ENCODE measurements around the gene TRIL. TPM values are rescaled to one million over a fixed set of nuclear protein-coding genes. Genes with fewer than 3 reads are reported as not detected.

The TRIL gene
- total RNA-seq, 1 donor from 2014 or later: 1.4 TPM

DNA sequence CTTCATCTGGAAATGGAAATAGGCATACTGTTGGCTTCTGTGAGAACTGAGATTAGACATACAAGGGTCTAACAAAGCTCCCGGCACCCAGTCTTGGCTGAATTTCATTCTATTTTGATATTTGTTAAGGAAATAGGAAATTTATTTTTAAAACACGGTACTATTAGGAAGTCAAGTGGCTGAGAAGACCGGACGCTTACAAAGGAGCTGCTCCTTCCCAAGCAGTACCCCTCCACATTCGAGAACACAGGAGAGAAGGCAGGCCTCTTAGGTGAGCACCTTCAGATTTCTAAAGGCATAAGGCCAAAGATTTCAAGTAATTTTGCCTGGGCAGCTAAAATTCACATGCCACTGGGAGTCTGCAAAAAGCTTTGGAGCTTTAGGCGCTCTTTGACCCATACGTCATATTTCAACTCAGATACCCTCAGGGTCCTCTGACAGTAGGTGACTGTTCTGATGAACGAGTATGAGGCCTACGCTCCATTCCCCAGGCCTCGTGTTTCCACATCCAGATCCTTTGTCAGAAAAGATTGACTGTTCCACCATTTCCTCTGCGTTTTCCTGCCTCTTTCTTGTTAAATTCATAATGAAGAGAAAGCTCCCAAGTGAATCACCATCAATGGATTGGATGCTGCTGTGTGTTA is 17.3 kb downstream of the TRIL start:
- no peak for DNase-seq (ENCODE audit: low spot score)

DNA sequence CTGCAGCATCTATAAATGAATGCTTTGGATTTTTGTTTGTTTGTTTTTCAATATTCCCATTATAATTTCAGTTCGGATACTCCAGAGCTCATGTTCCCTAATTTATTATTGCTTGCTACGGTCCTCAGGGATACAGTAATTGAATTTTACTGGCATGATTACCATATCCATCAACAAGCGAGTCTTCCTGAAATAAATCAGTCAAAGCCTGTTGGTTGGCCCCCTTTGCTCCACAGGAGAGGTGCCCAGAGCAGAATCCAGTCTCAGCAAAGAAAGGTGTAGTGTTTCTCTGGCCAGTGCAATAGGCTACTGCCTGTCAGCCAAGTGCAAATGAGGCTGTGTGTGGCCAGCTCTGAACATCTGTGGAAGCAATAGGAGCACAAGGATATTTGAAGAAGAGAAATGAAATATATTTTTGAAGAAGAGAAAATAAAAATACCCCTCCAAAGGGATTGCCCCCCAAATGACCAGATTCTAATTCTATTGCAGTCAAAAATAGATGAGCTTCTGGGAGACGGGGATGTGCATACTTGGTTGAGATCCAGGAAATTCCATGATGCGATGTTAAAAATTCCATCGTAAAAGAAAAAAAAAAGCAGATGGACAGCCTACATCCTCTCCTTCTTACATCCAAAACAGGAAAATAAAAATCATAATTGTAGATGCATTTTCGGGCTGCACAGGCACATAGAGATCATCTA is 18.1 kb downstream of the TRIL start:
- DNase-seq (ENCODE audit: low spot score): no peak

DNA sequence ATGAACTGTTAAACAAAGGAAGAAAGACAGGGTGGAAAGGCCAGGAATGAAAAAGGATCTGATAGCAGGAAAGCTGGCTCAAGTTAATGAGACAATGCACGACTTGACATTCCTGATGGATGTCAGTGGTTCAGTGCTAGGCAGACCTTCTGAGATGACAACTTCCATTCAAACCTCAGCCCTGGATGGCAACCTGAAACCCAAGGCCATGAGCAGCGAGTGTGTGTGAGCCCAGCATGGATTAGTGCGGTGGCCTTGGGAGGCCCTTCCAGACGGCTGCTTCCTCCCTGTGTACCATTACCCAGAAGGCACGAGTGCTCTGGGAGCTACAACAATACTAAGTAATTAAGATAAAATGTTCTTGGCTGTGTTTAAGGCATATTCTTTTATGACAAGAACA is 18.8 kb downstream of the TRIL start:
- no peak for DNase-seq (ENCODE audit: low spot score)

DNA sequence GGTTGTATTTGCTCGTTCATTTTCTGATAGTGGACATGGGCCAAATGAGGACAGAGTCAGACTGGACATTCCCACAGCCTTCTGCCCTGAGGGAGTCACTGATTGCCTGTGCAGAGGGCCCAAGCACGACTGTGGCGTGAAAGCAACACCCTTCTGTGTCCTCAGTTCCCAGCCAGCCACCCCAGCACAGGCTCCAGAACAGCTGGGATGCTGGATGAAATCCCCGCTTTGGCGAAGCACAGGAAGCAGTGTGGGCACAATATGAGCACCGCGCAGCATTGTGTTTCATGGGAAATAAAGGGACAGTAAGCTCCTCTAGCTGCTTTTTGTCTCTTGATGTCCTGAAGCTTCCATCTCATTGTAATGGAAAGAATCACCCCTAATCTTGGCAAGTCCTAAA is 20.5 kb downstream of the TRIL start:
- no peak for DNase-seq (ENCODE audit: low spot score)

DNA sequence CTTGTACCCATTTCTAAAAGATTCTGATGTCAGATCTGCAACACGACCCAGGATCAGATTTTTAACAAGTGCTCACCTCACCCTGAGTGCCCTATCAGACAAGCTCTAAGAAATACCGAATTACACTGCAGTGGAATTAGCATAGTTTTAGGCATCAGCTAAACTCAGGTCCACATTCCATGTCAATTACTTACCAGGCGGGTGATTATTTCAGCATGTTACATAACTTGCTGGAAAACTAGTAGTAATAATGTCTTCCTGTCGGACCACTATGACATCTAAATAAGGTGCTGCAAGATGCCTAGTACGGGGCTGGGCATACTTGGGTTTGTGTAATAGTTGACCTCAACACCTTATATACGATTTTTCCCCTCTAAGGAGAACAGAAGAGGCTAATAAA is 21.0 kb downstream of the TRIL start:
- no peak for DNase-seq (ENCODE audit: low spot score)

DNA sequence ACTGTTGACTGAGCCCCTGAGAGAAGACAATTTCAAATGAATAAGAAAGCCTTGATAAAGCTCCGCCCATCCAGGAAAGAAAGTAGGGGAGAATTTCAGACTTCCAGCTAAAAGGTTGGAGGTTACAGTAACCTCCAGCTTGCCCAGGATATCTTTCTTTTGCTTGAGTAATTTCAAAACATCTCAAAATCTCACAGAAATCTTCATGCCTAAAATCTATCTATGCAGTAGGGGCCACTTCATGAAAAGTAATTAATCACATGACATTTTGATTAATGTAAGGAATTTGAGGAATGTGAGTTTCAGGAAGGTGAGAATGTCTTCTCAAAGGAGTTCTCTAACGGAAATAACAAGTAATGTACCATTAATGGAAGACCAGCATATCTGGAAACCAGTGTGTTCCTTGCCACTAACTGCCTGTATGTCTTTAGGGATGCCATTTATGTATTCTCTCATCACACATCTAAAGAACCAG is 24.2 kb downstream of the TRIL start:
- no peak for DNase-seq (ENCODE audit: low spot score)

DNA sequence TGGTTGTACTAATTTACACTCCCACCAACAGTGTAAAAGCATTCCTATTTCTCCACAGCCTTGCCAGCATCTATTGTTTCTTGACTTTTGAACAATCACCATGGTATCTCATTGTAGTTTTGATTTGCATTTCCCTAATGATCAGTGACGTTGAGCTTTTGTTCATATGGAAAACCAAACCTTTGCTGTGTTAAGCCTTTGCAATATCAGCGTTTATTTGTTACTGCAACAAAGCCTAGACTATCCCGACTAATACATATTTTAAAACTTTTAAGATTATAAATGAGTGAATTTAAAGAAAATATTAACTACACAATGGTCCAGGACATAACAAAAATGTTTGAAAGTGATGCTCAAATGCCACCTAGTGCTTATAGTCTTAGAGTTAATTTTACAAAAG is 26.6 kb downstream of the TRIL start:
- DNase-seq (ENCODE audit: low spot score): no peak

DNA sequence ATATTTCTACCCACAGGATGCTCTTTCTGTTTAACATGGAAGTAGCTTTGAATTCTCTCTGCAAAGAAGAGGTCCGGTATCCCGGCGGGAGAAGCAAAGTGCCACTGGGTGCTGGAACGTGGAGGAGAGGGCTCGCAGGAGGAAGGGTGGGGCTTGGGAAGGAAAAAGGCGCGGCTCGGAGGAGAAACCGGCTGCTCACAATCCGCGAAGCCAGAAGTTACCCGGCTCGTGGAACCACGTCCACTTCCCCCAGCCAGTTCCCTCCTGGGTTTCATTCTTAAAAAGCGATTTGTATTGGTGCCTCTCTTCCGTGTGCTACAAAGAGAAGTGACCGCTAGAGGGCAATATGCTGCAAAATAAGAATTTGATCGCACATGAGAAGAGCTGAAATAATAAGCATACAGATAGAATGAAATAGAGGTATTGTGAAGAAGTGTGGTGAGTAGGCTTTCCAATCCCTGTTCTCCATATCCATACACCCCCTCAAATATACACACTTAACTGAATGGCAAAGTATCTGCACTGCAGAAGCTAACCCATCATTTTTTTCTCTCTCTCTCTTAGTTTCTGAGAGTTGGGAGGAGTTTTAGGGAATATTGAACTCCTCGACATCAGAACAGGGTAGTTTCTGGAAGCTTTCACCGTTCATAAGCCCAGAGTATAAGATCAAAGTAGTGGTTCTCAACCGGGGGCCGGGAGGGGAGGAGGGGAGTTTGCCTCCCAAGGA is 31.1 kb downstream of the TRIL start:
- DNase-seq (ENCODE audit: low spot score): peak; percentile 83

DNA sequence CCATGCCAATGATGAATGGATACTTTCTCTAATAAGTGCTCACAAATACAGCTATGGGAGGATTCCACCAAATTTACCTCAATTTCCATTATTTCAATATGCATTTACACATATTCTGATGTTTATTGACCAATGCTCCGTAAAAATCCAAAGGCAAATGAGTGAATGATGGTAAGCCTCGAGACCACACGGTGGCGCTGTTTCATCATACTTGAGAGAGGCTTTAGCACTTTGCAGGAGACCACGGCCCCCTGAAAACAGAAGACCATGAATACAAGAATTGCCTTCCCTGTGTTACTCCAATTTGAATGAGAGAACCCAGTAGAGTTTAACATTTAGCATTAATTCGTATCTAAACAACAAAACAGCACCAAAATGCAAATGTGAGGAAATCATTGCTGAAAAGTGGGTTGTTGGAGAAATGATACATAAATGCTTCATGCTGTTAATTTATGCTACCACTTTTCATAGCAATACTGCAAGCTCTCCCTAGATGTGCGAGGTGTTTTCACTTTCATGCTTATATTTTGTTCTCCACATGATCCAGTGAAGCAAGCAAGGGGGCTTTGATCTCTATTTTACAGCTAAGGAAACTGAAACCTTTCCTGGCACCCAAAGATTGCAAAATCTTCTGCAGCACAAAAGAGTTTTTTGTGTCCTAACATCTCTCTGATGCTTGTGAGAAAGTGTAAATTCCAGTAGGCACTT is 35.4 kb downstream of the TRIL start:
- peak; percentile 66 for DNase-seq (ENCODE audit: low spot score)

DNA sequence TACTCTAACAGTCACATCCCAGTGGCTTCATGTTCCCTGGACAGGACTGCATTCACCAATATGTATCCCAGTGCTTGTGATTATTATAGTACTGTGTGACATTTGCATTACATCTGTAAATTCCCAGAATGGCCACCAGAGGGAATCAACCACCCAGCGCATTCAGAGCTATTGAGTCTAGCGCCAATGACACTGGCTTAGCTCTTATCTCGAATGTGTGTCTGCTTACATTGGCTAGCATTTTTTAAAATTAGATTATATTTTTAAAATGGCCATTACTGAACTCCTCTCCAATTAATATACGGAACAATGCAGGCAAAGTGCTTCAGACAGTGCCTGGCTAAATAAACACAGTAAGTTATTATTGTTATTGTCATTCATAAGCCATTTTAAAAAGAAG is 36.3 kb downstream of the TRIL start:
- DNase-seq (ENCODE audit: low spot score): peak; percentile 66

DNA sequence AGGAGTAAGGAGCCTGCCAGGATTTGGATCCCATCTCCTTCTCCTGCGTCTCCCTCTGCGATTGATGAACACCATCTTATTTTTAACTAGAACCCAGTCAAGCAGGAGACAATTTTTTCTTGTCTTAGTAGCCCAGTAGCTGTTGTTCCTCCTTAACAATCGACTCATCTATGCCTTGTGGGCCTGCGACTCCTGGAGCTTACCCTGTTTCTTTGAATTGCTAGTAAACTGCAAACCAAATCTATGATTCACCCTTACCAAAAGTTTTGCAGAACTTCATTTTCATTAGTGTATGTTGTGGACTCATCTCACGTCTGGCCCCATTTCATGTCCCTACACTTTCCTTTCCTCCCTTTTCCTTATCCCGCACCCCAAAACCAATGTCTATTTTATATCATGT is 37.7 kb downstream of the TRIL start:
- DNase-seq (ENCODE audit: low spot score): no peak

DNA sequence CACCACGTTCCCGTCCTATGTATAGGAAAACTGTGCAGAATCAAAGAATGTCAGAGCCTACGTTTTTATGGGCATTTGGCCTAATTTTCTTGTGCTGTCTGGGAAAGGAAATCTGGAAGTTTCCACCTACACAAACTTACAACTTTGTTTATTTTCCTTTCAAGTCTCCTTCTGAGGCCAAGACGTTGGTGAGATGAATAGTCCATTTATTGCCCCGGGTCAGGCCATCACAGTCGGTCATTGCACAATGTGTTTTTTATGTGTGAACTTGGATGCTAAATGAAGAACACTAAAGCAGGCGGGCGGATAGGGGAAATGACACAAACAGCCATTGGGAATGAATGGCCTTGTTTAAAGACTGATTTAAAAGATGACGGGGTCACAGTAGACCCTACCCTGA is 38.6 kb downstream of the TRIL start:
- DNase-seq (ENCODE audit: low spot score): no peak

DNA sequence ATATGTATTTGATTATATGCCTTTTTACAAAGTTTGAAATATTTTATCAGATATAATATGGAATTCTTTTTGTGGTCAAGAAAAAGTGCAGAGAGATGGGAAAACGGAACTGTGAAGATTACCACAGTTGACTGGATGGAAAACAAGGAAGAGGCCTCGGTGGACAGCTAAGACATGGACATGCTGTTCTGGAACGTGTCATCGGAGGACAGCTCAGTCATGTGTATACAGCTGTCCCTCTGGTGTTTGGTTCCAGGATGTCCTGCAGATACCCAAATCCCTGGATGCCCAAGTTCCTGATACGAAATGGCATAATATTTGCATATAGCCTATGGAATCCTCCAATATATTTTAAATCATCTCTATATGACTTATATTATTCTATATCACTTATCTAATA is 49.4 kb downstream of the TRIL start:
- no peak for DNase-seq (ENCODE audit: low spot score)

DNA sequence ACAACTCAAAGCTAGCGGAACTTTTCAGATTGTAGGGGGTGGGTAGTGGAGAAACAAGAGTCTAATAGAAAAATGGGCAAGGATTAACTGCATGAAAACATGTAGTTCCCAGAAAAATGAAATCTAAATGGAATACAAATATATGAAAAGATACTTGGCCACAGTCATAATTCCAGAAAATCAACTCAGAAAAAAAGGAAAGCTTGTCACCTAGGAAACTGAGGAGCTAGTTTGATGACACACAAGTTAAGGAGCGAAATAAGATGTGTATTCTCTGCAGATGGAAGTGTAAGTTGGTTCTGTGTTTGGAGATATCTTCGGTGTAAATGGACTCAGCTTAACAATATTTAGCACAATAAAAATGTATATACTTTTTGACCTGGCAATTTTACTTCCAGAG is 52.7 kb downstream of the TRIL start:
- DNase-seq (ENCODE audit: low spot score): no peak

DNA sequence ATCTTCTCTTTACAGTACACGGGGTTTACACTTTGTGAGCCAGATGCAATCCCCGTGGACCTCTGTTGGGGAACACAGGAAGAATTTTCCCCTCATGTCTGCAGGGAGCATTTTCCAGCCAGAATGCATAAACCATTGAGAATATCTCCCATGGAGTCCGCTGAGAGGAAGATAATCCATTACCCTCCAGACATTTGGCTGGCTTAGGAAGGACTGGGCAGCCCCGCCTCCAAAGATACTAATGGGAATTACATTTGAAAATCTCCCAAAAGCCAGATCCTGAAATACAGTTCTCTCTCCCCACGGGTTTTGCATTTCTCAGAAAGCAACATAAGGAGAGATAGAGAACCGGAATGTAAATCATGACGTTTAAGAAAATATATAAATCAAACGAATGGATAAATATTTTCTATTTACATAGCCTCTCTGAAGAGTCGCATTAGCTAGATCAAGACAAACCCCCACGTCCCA is 53.5 kb downstream of the TRIL start:
- DNase-seq (ENCODE audit: low spot score): no peak

DNA sequence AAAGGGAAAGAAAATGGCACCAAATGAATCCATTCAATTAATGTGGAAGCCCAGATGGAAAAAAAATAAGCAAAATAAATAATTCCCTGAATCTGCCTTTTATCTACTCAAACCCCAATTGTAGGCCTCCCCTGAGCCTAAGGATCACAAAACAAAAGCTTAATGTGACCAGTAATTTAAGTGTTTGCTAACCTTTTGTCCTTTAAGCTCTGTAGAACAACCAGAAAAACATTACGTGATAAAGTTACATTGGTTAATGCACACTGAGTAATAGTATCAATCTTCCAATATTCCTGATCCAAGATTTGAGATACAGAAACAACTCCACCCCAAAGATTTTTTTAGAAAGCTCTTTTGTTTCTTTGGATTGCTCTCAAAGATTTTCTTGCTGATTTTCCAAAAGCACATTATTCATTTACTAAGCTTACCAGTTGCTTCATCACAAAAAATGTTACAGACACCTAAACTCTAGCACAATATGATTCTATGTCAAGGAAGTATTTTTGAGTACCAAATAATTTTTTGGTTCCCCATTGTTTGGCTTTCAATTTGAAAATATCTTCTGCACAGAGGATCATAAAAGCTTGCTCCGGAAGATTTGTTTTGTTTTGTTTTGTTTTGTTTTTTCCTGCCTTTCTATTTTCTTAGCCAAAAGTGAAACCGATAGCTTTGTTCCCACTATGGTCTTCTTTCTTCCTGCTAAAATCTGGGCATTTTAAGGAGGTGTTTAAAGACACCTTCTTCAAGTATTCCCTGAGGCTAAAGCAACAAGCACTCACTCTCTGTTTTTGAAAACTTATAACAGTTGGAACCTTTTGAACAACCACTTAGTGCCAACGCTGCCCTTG is 54.2 kb downstream of the TRIL start:
- no peak for DNase-seq (ENCODE audit: low spot score)

Other genes starting within 250 kb of the TRIL start
- gene CPVL, start 188.2 kb upstream of the TRIL start, total RNA-seq: 22.6 TPM
- gene CHN2, start 236.4 kb upstream of the TRIL start, total RNA-seq: 24.7 TPM

All from mucosa of gallbladder (tissue), 1 donor.